GM12878 (cell line): ENCODE data around the gene MIA.

Source experiments
- ASH2L ChIP-seq: fragments of 300-600, 200-600 bp; sonication (generic); IDR thresholded peaks from 2 replicates; pipeline ENCODE4 v1.6.1; 2017; ENCODE audit warnings: low read depth, mild to moderate bottlenecking, borderline replicate concordance
- CBX5 ChIP-seq: sonication (generic); IDR thresholded peaks from 2 replicates; pipeline ENCODE4 v1.6.1; 2016; ENCODE audit warnings: low read depth, moderate library complexity, mild to moderate bottlenecking, inconsistent platforms
- CHD2 ChIP-seq: IDR thresholded peaks from 2 replicates; pipeline ENCODE4 v1.6.1; 2011; ENCODE audit warnings: low read depth, low read length, improper control_type of control experiment, borderline replicate concordance
- CREM ChIP-seq: IDR thresholded peaks from 2 replicates; pipeline ENCODE4 v1.6.1; 2014; ENCODE audit warnings: antibody characterized with exemption, low read depth
- CTCF ChIP-seq, 3 experiments: IDR thresholded peaks in 2 of 3; conservative IDR thresholded peaks in 1 of 3; 2 replicates each; pipeline ENCODE4 v1.5.1; 2011; ENCODE audit warnings: low read depth in 3 of 3, low read length in 3 of 3, mild to moderate bottlenecking in 3 of 3, control low read depth in 2 of 3, moderate library complexity in 2 of 3, inconsistent platforms in 1 of 3, mixed read lengths in 1 of 3; ENCODE audit not compliant: control insufficient read depth in 2 of 3, insufficient read depth in 1 of 3; ENCODE audit errors: extremely low read depth in 1 of 3
- FOXM1 ChIP-seq: IDR thresholded peaks from 2 replicates; pipeline ENCODE4 v1.6.1; 2012; ENCODE audit warnings: low read depth, mild to moderate bottlenecking, inconsistent platforms, low read length, moderate library complexity
- POLR2AphosphoS5 ChIP-seq: IDR thresholded peaks from 2 replicates; pipeline ENCODE4 v1.6.1; 2011; ENCODE audit warnings: mild to moderate bottlenecking, low read length, inconsistent platforms
- REST ChIP-seq: IDR thresholded peaks from 2 replicates; pipeline ENCODE4 v1.6.1; 2012; ENCODE audit warnings: mild to moderate bottlenecking, low read depth, low read length
- RFX5 ChIP-seq: IDR thresholded peaks from 2 replicates; pipeline ENCODE4 v1.6.1; 2011; ENCODE audit warnings: low read depth, low read length, improper control_type of control experiment
- SIN3A ChIP-seq: IDR thresholded peaks from 2 replicates; pipeline ENCODE4 v1.6.1; 2012; ENCODE audit warnings: low read depth, low read length, improper control_type of control experiment
- TCF3 ChIP-seq: IDR thresholded peaks from 2 replicates; pipeline ENCODE4 v1.6.1; 2012; ENCODE audit warnings: low read depth, mild to moderate bottlenecking, low read length, borderline replicate concordance; ENCODE audit not compliant: insufficient read depth
- TF ChIP-seq, protein P1 (sequence below): fragments of 450-650 bp; IDR thresholded peaks from 2 replicates; pipeline ENCODE4 v1.6.1; 2017; ENCODE audit warnings: mild to moderate bottlenecking

GRCh38 chr19:40803857-40804782 is 28.8 kb downstream of the MIA start:
- TF ChIP-seq CBX5 = no peak
- TF ChIP-seq REST = no peak
- no peak for TF ChIP-seq ASH2L
- no peak for TF ChIP-seq RFX5
- peak; percentile 68 for TF ChIP-seq CHD2
- no peak for TF ChIP-seq TCF3
- no peak for TF ChIP-seq CTCF (IDR thresholded peaks at IDR 0.05 in 2 of 3, conservative IDR thresholded peaks at IDR 0.05 in 1 of 3; ENCODE audit: control insufficient read depth in 2 of 3, extremely low read depth in 1 of 3, insufficient read depth in 1 of 3, low read depth in 3 of 3, low read length in 3 of 3)
- no peak for TF ChIP-seq POLR2AphosphoS5
- TF ChIP-seq, protein P1, sequence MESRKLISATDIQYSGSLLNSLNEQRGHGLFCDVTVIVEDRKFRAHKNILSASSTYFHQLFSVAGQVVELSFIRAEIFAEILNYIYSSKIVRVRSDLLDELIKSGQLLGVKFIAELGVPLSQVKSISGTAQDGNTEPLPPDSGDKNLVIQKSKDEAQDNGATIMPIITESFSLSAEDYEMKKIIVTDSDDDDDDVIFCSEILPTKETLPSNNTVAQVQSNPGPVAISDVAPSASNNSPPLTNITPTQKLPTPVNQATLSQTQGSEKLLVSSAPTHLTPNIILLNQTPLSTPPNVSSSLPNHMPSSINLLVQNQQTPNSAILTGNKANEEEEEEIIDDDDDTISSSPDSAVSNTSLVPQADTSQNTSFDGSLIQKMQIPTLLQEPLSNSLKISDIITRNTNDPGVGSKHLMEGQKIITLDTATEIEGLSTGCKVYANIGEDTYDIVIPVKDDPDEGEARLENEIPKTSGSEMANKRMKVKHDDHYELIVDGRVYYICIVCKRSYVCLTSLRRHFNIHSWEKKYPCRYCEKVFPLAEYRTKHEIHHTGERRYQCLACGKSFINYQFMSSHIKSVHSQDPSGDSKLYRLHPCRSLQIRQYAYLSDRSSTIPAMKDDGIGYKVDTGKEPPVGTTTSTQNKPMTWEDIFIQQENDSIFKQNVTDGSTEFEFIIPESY = no peak
- TF ChIP-seq SIN3A = peak; percentile 67; the same call in 1 of the 2 replicates
- TF ChIP-seq CREM = no peak
- no peak for TF ChIP-seq FOXM1
